GM12801 (cell line): ENCODE data around the gene CCDC171.

Experiments used
- TF ChIP-seq, protein P1 (sequence below): IDR thresholded peaks from one replicate; pipeline ENCODE4 v1.5.1; 2011; ENCODE audit warnings: control low read depth; ENCODE audit not compliant: insufficient read length; ENCODE audit errors: extremely low read depth

Gene CCDC171

DNA sequence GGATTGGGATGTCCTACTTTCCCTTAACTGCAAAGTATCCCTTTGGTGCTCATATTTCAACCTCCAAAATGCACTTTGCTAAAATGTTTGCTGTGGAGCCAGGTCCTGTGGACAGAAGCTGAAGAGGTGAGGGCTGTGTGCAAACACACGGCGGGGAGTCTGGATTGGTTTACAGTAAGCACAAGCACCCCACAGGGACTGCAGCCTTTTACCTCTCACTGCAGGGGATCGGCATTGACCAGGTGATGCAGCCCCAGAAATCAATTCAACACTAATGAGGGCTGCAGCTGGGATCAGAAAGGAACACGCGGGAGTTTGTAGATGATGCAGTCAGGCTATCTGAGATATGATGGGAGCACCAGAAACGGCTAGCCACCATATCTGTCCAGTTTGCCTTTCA is 450.9 kb downstream of the CCDC171 start:
- TF ChIP-seq, protein P1, sequence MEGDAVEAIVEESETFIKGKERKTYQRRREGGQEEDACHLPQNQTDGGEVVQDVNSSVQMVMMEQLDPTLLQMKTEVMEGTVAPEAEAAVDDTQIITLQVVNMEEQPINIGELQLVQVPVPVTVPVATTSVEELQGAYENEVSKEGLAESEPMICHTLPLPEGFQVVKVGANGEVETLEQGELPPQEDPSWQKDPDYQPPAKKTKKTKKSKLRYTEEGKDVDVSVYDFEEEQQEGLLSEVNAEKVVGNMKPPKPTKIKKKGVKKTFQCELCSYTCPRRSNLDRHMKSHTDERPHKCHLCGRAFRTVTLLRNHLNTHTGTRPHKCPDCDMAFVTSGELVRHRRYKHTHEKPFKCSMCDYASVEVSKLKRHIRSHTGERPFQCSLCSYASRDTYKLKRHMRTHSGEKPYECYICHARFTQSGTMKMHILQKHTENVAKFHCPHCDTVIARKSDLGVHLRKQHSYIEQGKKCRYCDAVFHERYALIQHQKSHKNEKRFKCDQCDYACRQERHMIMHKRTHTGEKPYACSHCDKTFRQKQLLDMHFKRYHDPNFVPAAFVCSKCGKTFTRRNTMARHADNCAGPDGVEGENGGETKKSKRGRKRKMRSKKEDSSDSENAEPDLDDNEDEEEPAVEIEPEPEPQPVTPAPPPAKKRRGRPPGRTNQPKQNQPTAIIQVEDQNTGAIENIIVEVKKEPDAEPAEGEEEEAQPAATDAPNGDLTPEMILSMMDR: no peak

DNA sequence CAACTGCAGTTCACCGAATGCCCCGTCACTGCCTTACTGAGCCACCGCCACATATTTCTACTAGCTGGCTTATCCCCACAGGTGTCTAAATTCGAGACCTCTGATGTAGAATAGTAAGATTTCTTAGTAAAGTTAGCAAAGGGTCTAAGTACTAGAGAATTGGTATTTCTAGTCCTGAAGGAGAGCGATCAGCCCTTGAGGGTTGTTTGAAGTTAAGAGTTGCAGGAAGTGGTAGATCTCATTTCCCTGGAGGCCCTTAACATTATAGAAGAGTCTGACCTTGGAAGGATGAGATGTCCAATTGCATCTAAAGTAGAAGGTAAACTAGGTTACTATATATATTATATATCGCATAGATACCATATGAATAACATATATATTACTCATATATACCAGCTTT is 451.8 kb downstream of the CCDC171 start:
- TF ChIP-seq, protein P1: no peak

GRCh38 chr9:16010221-16010620 is 457.4 kb downstream of the CCDC171 start:
- TF ChIP-seq, protein P1: no peak

GRCh38 chr9:16012621-16013020 is 459.8 kb downstream of the CCDC171 start:
- TF ChIP-seq, protein P1: no peak

GRCh38 chr9:16013366-16013765 is 460.5 kb downstream of the CCDC171 start:
- TF ChIP-seq, protein P1: no peak

DNA sequence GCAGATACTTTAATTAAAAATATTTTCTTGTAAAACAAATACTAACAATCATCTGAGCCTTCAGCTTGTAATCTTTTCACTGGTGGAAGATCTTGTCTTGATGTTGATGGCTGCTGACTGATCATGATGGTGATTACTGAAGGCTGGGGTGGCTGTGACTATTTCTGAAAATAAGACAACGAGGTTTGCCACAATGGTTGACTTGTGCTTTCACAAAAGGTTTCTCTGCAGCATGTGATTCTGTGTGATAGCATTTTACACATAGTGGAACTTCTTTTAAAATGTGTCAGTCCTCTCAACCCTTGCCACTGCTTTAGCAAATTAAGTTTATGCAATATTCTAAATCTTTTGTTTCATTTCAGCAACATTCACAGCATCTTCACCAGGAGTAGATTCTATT is 461.0 kb downstream of the CCDC171 start:
- TF ChIP-seq, protein P1: no peak

DNA sequence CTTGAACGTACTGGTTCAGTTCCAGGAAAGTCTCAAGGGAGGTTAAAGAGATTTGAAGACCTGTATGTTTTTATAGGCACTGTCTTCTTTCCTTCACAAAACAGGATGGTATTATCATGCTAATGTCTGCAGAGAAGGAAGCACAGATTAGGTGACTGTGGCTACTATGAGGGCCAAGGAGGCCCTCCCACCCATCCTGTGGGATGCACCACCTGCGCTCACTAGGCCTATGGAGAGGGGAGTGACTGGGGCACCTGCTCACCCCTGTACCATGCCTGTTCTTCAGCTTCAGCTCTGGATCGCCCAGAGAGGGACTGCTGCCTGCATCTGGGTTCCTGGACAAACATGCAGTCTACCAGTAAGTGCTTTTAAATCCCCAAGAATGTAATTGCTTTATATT is 469.4 kb downstream of the CCDC171 start:
- TF ChIP-seq, protein P1: no peak

DNA sequence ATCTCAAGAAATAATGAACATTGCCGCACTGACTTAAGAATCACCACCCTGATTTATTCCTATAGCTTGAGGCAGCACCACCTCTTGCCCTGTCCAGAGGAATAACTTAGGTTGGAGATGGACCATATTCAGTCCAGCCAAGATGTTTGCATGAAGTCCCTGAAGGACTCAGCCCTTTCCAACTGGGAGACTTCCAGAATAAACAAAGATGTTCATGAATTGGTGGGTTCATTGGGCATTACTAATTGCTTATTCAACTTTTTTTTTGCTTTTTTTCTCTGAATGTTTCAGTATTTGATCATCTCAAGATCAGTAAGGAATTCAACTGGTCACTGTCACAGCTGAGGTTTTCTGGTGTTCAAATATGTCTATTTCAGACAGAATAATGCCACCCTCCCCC is 470.6 kb downstream of the CCDC171 start:
- TF ChIP-seq, protein P1: no peak
